IPS-18a (cell line): ENCODE measurements around the gene EZH2.

Experiments used
- H3K27ac ChIP-seq: one replicate; pipeline ENCODE4 v1.5.1; 2013; ENCODE audit warnings: low read length
- H3K27me3 ChIP-seq: one replicate; pipeline ENCODE4 v1.6.1; 2013; ENCODE audit warnings: mild to moderate bottlenecking, low read length; ENCODE audit not compliant: control insufficient read depth, insufficient read depth
- H3K36me3 ChIP-seq: one replicate; pipeline ENCODE4 v1.6.1; 2013; ENCODE audit warnings: low read depth, low read length; ENCODE audit not compliant: control insufficient read depth
- H3K4me1 ChIP-seq: one replicate; pipeline ENCODE4 v1.6.1; 2013; ENCODE audit warnings: low read depth, low read length; ENCODE audit not compliant: control insufficient read depth
- H3K4me3 ChIP-seq: one replicate; pipeline ENCODE4 v1.5.1; 2013; ENCODE audit warnings: low read length
- H3K9ac ChIP-seq: one replicate; pipeline ENCODE4 v1.6.1; 2013; ENCODE audit warnings: mild to moderate bottlenecking, low read length, moderate library complexity
- H3K9me3 ChIP-seq: one replicate; pipeline ENCODE4 v1.6.1; 2013; ENCODE audit warnings: low read depth, low read length; ENCODE audit not compliant: control insufficient read depth

Gene EZH2

DNA sequence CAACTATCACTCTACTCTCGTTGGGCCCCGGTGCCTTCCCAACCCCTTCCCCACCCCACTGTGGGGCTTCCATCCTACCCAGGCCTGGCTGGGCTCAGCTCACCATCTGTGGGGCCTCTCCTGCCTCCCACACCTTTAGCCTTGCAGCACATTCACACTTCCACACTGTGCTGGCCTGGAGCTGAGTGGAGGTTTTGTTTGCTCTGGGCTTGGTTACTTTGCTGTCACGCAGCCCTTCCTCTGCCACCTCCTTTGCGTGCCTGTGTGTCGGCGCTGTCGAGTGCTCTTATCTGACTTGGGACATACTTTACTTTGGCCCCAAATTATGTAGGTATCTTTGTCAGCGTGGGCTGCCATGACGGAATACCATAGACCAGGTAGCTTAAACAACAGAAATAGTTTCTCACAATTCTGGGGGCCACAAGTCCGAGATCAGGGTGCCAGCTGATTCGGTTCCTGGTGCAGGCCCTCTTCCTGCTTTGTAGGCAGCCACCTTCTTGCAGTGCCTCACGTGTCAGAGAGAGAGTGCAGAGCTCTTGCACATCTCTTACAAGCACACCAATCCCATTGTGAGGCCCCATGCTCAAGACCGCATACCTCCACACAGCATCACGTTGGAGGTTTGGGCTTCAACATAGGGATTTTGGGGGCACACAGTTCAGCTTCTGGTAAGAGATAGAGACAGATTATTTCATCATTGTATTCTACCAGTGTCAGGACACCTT is 96.4 kb downstream of the EZH2 start:
- H3K4me3 ChIP-seq: no peak overlapping the region
- H3K36me3 ChIP-seq: peaks cover 78% of the 10 kb centered on the region
- no peak overlapping the region for H3K27ac ChIP-seq
- no peaks in the 10 kb centered on the region for H3K27me3 ChIP-seq
- H3K9ac ChIP-seq: no peak overlapping the region
- H3K4me1 ChIP-seq: no peaks in the 10 kb centered on the region
- no peaks in the 10 kb centered on the region for H3K9me3 ChIP-seq

- Histone ChIP-seq H3K27me3 (no peaks in the 10 kb centered on the region), H3K36me3 (peaks cover 54% of the 10 kb centered on the region), H3K4me3 (no peak overlapping the region), H3K27ac (no peak overlapping the region), H3K9me3 (no peaks in the 10 kb centered on the region), H3K9ac (no peak overlapping the region), H3K4me1 (no peaks in the 10 kb centered on the region)
These were observed 100.1 kb downstream of the EZH2 start for GRCh38 chr7:148783801-148784527.

DNA sequence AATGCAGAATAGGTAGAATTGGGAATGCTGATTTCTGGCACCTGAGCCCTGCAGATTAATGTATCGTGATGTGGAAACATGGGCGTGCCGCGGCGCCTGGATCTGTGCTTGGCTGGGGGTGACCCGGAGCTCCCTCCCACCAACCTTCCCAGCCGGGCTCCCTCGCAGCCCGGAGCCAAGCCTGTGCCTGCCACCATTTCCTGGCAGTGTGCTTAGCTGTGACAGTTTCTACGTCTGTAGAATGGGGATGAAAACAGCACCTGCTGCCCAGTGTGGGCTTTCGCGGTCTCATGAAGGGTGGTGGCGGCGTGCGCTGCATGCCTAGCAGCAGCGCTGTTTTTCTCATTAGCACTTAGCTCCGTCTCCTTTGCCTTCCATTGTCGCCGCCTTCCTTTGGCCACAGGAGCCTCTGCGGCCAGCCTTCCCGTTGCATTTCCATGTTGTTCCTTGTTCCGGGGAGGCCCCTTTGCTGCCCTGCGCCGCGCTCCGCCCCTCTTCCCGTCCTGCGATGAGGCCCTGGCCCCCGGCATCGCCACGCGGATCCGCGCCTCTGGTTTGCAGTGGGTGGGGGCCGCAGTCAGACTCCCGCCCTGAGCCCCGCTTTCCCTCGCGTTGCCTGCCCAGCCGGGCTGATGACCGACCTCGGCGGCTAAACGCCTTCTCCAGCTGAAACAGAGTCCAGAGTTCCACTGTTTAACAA is 101.2 kb downstream of the EZH2 start:
- Histone ChIP-seq H3K36me3 (peaks cover 43% of the 10 kb centered on the region), H3K4me1 (no peaks in the 10 kb centered on the region), H3K9ac (no peak overlapping the region), H3K27me3 (no peaks in the 10 kb centered on the region), H3K9me3 (no peaks in the 10 kb centered on the region), H3K27ac (no peak overlapping the region), H3K4me3 (no peak overlapping the region)

GRCh38 chr7:148774471-148774870 is 109.6 kb downstream of the EZH2 start:
- H3K4me1 ChIP-seq: peaks cover 9% of the 10 kb centered on the region

GRCh38 chr7:148773334-148773733 is 110.8 kb downstream of the EZH2 start:
- Histone ChIP-seq H3K4me3 (no peak overlapping the region), H3K36me3 (peaks cover 33% of the 10 kb centered on the region), H3K4me1 (peaks cover 9% of the 10 kb centered on the region), H3K9ac (no peak overlapping the region), H3K9me3 (no peaks in the 10 kb centered on the region), H3K27me3 (no peaks in the 10 kb centered on the region), H3K27ac (no peak overlapping the region)

More at GRCh38 chr7:148774471-148774870, 109.6 kb downstream of the EZH2 start:
- H3K9me3 ChIP-seq: no peaks in the 10 kb centered on the region
- no peak overlapping the region for H3K27ac ChIP-seq
- no peak overlapping the region for H3K9ac ChIP-seq
- H3K4me3 ChIP-seq: no peak overlapping the region
- H3K27me3 ChIP-seq: no peaks in the 10 kb centered on the region
- peaks cover 34% of the 10 kb centered on the region for H3K36me3 ChIP-seq

GRCh38 chr7:148772297-148773089 is 111.6 kb downstream of the EZH2 start:
- peaks cover 39% of the 10 kb centered on the region for H3K36me3 ChIP-seq
- no peak overlapping the region for H3K4me3 ChIP-seq
- H3K27me3 ChIP-seq: no peaks in the 10 kb centered on the region
- no peaks in the 10 kb centered on the region for H3K9me3 ChIP-seq
- H3K9ac ChIP-seq: no peak overlapping the region
- peaks cover 9% of the 10 kb centered on the region for H3K4me1 ChIP-seq
- H3K27ac ChIP-seq: no peak overlapping the region

DNA sequence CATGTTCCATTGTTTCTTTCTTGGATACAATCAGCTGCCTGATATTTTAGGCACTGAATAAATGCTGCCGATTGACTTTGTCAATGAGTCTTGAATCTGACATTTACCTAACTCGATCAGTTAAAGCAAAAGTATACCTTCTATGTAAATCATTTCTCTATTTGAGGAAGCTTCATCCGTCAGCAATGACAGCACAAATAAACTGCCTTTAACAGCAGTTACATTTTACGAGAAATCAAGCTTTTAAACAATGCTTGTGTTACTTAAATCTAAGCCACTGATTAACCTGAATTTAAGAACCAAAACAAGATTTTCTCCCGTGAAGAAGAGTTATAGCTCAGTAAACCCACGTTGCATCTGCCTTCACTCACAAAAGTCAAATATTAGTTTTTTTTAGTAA is 114.1 kb downstream of the EZH2 start:
- Histone ChIP-seq H3K27ac (no peak overlapping the region), H3K36me3 (peaks cover 46% of the 10 kb centered on the region), H3K4me3 (no peak overlapping the region), H3K27me3 (no peaks in the 10 kb centered on the region), H3K9me3 (no peaks in the 10 kb centered on the region), H3K4me1 (peaks cover 9% of the 10 kb centered on the region), H3K9ac (no peak overlapping the region)

DNA sequence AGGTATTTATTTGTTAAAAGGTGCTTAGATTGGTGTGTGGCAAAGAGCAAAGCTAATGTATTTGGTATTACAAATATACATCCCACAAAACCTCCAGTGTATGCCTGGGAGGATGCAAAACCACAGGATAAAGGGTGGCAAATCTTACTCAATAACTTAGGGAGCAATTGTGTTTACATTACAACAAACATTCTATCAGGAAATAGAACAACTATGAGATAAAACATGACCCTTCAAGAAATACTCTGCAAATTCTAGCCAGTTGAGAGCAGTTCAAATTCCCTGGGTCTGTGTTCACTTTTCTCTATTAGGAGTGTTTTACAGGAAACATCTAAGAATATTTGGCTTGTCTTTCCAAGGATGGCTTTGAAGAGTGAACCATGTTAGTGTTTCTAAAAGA is 120.5 kb downstream of the EZH2 start:
- no peak overlapping the region for H3K4me3 ChIP-seq
- H3K36me3 ChIP-seq: peaks cover 50% of the 10 kb centered on the region
- H3K9ac ChIP-seq: no peak overlapping the region

DNA sequence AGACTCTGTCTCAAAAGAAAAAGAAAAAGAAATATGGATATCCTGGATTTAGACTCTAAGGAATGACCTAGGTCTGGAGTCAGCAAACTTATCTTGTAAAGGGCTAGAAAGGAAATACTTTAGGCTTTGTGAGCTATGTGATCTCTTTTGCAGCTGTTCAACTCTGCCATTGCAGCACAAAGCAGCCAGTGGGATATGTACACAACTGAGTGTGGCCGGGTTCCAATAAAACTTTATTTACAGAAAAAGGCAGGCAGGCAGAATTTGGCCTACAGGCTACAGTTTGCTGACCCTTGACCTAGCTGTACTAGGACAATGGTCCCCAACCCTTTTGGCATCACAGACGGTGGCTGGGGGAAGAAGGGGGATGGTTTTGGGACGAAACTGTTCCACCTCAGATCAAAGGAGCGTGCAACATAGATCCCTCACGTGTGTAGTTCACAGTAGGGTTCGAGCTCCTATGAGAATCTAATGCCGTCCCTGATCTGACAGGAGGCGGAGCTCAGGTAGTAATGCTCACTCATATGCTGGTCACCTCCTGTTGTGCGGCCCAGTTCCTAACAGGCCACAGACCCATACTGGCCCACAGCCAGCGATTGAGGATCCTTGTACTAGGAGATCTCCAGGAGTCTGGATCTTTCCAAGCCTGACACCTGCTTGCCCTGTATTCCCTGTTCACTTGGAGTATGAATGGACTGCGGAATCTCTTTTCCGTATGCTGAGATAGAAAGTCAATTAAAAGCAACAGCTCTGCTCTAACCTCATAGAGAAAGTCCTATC is 122.4 kb downstream of the EZH2 start:
- no peaks in the 10 kb centered on the region for H3K27me3 ChIP-seq
- H3K36me3 ChIP-seq: peaks cover 45% of the 10 kb centered on the region
- no peak overlapping the region for H3K4me3 ChIP-seq
- no peak overlapping the region for H3K27ac ChIP-seq
- H3K4me1 ChIP-seq: no peaks in the 10 kb centered on the region
- H3K9me3 ChIP-seq: no peaks in the 10 kb centered on the region
- no peak overlapping the region for H3K9ac ChIP-seq

More for the DNA sequence above, 120.5 kb downstream of the EZH2 start:
- Histone ChIP-seq H3K27ac (no peak overlapping the region), H3K4me1 (no peaks in the 10 kb centered on the region), H3K9me3 (no peaks in the 10 kb centered on the region), H3K27me3 (no peaks in the 10 kb centered on the region)
